HG02623 (cell line): ENCODE results near the gene BTBD19.
"Not testable (repeated sequence)": the region's sequence is repeated elsewhere in the genome, so short reads cannot be mapped to it uniquely, and the experiment has no call there.

Source experiments
- ATAC-seq: cut with Tn5 transposase; IDR thresholded peaks from one replicate; pipeline ENCODE4 v1.9.1; 2021; ENCODE audit warnings: moderate library complexity; ENCODE audit not compliant: unreplicated experiment

The BTBD19 gene

GRCh38 chr1:44787506-44787905, 20.8 kb upstream of the BTBD19 start:
- no peak for ATAC-seq

- ATAC-seq: no peak
Observed at GRCh38 chr1:44788120-44788860, 20.0 kb upstream of the BTBD19 start, which contains the start of gene BEST4. BEST4 (minus strand) TSS chr1:44788170; CDS start chr1:44787705, 465 bp downstream.

- no peak for ATAC-seq
Observed at GRCh38 chr1:44790968-44791801, 17.1 kb upstream of the BTBD19 start.

GRCh38 chr1:44792736-44793502, 15.4 kb upstream of the BTBD19 start:
- no peak for ATAC-seq

- ATAC-seq: not testable (repeated sequence)
Observed at GRCh38 chr1:44797886-44798285, 10.4 kb upstream of the BTBD19 start.

GRCh38 chr1:44798481-44799365, 9.6 kb upstream of the BTBD19 start:
- no peak for ATAC-seq

GRCh38 chr1:44799770-44800584, 8.3 kb upstream of the BTBD19 start, which contains the start of gene PLK3:
PLK3 (plus strand) TSS chr1:44800377; CDS start chr1:44800464, 87 bp downstream.
- ATAC-seq: peak; percentile 79

GRCh38 chr1:44801491-44802305, 6.6 kb upstream of the BTBD19 start:
- no peak for ATAC-seq

- no peak for ATAC-seq
Observed at GRCh38 chr1:44802306-44803061, 5.8 kb upstream of the BTBD19 start.

GRCh38 chr1:44803062-44803311, 5.3 kb upstream of the BTBD19 start:
- no peak for ATAC-seq

GRCh38 chr1:44803312-44804095, 4.8 kb upstream of the BTBD19 start:
- ATAC-seq: no peak

GRCh38 chr1:44805311-44806024, 2.9 kb upstream of the BTBD19 start:
- ATAC-seq: no peak

- no peak for ATAC-seq
Observed at GRCh38 chr1:44806025-44806703, 2.2 kb upstream of the BTBD19 start.

- ATAC-seq: no peak
Observed at GRCh38 chr1:44806704-44807363, 1.5 kb upstream of the BTBD19 start, which contains the start of gene DYNLT4. DYNLT4 (minus strand) TSS chr1:44807351; CDS start chr1:44806668, 683 bp downstream.

GRCh38 chr1:44807364-44808062, 810 bp upstream of the BTBD19 start:
- no peak for ATAC-seq
